Ovary (tissue), 9 donors: ENCODE results near the gene SLC5A11. TPM values are rescaled to one million over a fixed set of nuclear protein-coding genes. Genes with fewer than 3 reads are reported as not detected.
A peak's percentile ranks its signal among the peaks of the same experiment; 100 is the strongest.

Experiments used
- DNase-seq, 5 donors: peaks; one replicate each; pipeline ENCODE4 v3.0.0-alpha.2; 2019 to 2020
- H3K27ac ChIP-seq, 2 donors: fragments of 200-600 bp; one replicate each; pipeline versions ENCODE4 v1.5.1 to v1.8.0; 2019 to 2022
- H3K27me3 ChIP-seq: fragments of 200-600 bp; one replicate; pipeline ENCODE4 v1.8.0; 2022
- H3K36me3 ChIP-seq: fragments of 200-600 bp; sonication (generic); one replicate; pipeline ENCODE4 v1.5.1; 2019
- H3K4me1 ChIP-seq: one replicate; pipeline ENCODE4 v1.8.1; 2013; ENCODE audit warnings: mild to moderate bottlenecking, moderate library complexity; ENCODE audit not compliant: insufficient read depth
- H3K4me3 ChIP-seq: fragments of 200-600 bp; sonication (generic); one replicate; pipeline ENCODE4 v1.5.1; 2017
- H3K9me3 ChIP-seq, 2 donors: fragments of 200-600 bp in 1 of 2; sonication (generic) in 1 of 2; one replicate each; pipeline versions ENCODE4 v1.5.1 to v1.8.1; 2013 to 2019; ENCODE audit warnings: mild to moderate bottlenecking in 1 of 2, moderate library complexity in 1 of 2
- EP300 ChIP-seq: sonication (generic); formaldehyde crosslinking; IDR thresholded peaks from one replicate; pipeline ENCODE4 v1.6.1; 2017; ENCODE audit warnings: antibody characterized with exemption
- POLR2A ChIP-seq: fragments of 450-650 bp; IDR thresholded peaks from one replicate; pipeline ENCODE4 v1.6.1; 2017; ENCODE audit warnings: antibody characterized with exemption, mild to moderate bottlenecking, moderate library complexity
- WGBS, 3 donors: extraction: QIAGEN DNeasy Blood & Tissue Kit in 1 of 3; methylation state at CpG; one replicate each; pipeline versions ENCODE4 v1.1.5 to v1.1.7; 2013 to 2017; 5-methylcytosine and 5-hydroxymethylcytosine counted together
- intact Hi-C, 4 donors: fragments of 100-400 bp; cut with DNase I; formaldehyde crosslinking; loops; one replicate each; pipeline versions ENCODE4 v1.11.0 to v1.15.1; 2022 to 2023
- polyA plus RNA-seq, 2 donors: library from polyadenylated mRNA; stranded (reverse); fragments of 200-250 nt in 1 of 2; fragments of 350-450 nt in 1 of 2; fragmentation: Illumina TruSeq in 1 of 2; extraction: RNeasy Lipid Tissue Mini Kit (QIAGEN cat#74804) in 1 of 2; gene quantifications; one replicate each; pipeline ENCODE4 v1.2.3, GENCODE V29; 2013 to 2014
- total RNA-seq, 7 donors: library from RNA; depleted of rRNA in 2 of 7; stranded (reverse); fragments of >200 nt in 2 of 7; fragmentation: NEBNext Ultra II Directional in 3 of 7; extraction: Animal tissue kit (Norgen Biotek cat#: 25700) in 3 of 7; gene quantifications; one replicate each; pipeline versions ENCODE4 v1.1.0 to v1.2.4, GENCODE V29; 2016 to 2023
- TF ChIP-seq, protein P1 (sequence below), 3 donors: fragments of 450-650 bp in 2 of 3; fragments of 200-600 bp in 1 of 3; IDR thresholded peaks; one replicate each; pipeline versions ENCODE4 v1.5.1 to v1.8.0; 2016 to 2022; ENCODE audit warnings: antibody characterized with exemption in 3 of 3, mild to moderate bottlenecking in 1 of 3
- donor health status: DM: no; HTN: no; CAD: no; lungs with moderate emphysema.
- donor health status: DM: no; HTN: no; CAD: no.
- donor health status: Bipolar disorder and iron deficiency.
- donor health status: DM: yes; HTN: yes; CAD: no.
- donor health status: DM: no; HTN: no; CAD: no.
- donor health status: DM: yes; HTN: yes; CAD: no.

SLC5A11 gene
- total and polyA plus RNA-seq, 9 donors = 0.04 to 0.50 (median 0.28) TPM; not detected in 5

DNA sequence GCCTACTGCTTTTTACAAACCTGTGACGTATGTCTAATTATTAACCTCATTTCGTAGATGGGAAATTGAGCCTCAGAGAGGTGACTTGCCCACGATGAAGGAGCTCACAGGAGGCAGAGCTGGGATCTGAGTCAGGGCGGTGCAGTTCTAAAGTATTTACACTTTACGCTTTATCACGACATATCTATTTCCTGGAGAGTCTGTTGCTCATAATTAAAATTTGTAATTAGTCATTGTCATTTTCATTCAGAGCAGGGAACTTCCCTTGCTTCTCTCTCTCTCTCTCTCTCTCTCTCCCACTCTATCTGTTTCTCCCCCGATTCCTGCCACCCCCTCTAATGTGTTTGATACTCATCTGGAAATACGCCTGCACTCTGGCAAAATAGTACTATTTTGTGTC, 5.9 kb downstream of the SLC5A11 start:
- Histone ChIP-seq H3K36me3 (no peaks in the 10 kb centered on the region), H3K9me3 (no peaks in the 10 kb centered on the region), H3K4me1 (peaks cover 6% of the 10 kb centered on the region), H3K27ac (no peak overlapping the region), H3K4me3 (no peak overlapping the region), H3K27me3 (no peaks in the 10 kb centered on the region)
- TF ChIP-seq EP300 (no peak), POLR2A (no peak)
- TF ChIP-seq, protein P1, sequence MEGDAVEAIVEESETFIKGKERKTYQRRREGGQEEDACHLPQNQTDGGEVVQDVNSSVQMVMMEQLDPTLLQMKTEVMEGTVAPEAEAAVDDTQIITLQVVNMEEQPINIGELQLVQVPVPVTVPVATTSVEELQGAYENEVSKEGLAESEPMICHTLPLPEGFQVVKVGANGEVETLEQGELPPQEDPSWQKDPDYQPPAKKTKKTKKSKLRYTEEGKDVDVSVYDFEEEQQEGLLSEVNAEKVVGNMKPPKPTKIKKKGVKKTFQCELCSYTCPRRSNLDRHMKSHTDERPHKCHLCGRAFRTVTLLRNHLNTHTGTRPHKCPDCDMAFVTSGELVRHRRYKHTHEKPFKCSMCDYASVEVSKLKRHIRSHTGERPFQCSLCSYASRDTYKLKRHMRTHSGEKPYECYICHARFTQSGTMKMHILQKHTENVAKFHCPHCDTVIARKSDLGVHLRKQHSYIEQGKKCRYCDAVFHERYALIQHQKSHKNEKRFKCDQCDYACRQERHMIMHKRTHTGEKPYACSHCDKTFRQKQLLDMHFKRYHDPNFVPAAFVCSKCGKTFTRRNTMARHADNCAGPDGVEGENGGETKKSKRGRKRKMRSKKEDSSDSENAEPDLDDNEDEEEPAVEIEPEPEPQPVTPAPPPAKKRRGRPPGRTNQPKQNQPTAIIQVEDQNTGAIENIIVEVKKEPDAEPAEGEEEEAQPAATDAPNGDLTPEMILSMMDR (IDR thresholded peaks at IDR 0.05) = no peak
- 24 to 49% (median 24%) methylated on average over 8 of the region's 8 CpGs for WGBS, 3 donors
- intact Hi-C loops = no loop called here
- no peak for DNase-seq

GRCh38 chr16:24852281-24852721, 6.5 kb downstream of the SLC5A11 start:
- no peaks in the 10 kb centered on the region for H3K27me3 ChIP-seq
- no peak for DNase-seq
- H3K4me1 ChIP-seq = peaks cover 6% of the 10 kb centered on the region
- H3K27ac ChIP-seq = no peak overlapping the region
- no peak overlapping the region for H3K4me3 ChIP-seq
- no peaks in the 10 kb centered on the region for H3K36me3 ChIP-seq
- H3K9me3 ChIP-seq = no peaks in the 10 kb centered on the region
- TF ChIP-seq POLR2A (no peak), EP300 (no peak)
- TF ChIP-seq, protein P1 (IDR thresholded peaks at IDR 0.05) = no peak
- WGBS, 3 donors = 38 to 54% (median 39%) methylated on average over 8 of the region's 8 CpGs
- intact Hi-C loops = no loop called here

GRCh38 chr16:24853169-24853824, 7.5 kb downstream of the SLC5A11 start:
- intact Hi-C loops = no loop called here
- 64 to 70% (median 64%) methylated on average over 8 of the region's 8 CpGs for WGBS, 3 donors
- TF ChIP-seq, protein P1 (IDR thresholded peaks at IDR 0.05) = no peak
- no peak for TF ChIP-seq EP300
- TF ChIP-seq POLR2A = no peak
- no peaks in the 10 kb centered on the region for H3K36me3 ChIP-seq
- H3K27me3 ChIP-seq = no peaks in the 10 kb centered on the region
- DNase-seq = no peak
- H3K4me3 ChIP-seq = no peak overlapping the region
- H3K9me3 ChIP-seq = no peaks in the 10 kb centered on the region
- peaks cover 6% of the 10 kb centered on the region for H3K4me1 ChIP-seq
- no peak overlapping the region for H3K27ac ChIP-seq

- TF ChIP-seq POLR2A (no peak), EP300 (no peak)
- TF ChIP-seq, protein P1 (IDR thresholded peaks at IDR 0.05) = no peak
- intact Hi-C loops = no loop called here
- Histone ChIP-seq H3K27ac (no peak overlapping the region), H3K4me3 (no peak overlapping the region), H3K36me3 (no peaks in the 10 kb centered on the region), H3K27me3 (no peaks in the 10 kb centered on the region), H3K4me1 (peaks cover 6% of the 10 kb centered on the region), H3K9me3 (no peaks in the 10 kb centered on the region)
- 1 to 5% (median 2%) methylated on average over 17 to 18 of the region's 18 CpGs for WGBS, 3 donors
- DNase-seq = peak; percentile 31 to 71 (median 46)
Observed at GRCh38 chr16:24853830-24854229, 8.1 kb downstream of the SLC5A11 start.
